Mucosa of descending colon (tissue), 3 donors: ENCODE data around the gene DDIT3. TPM values are rescaled to one million over a fixed set of nuclear protein-coding genes. Genes with fewer than 3 reads are reported as not detected.

Experiments
- ATAC-seq: fragments of 200-7000 bp; cut with Tn5 transposase; one replicate; pipeline ENCODE4 v1.9.1; 2020; ENCODE audit warnings: mild to moderate bottlenecking, moderate library complexity
- DNase-seq, 3 donors: peaks; one replicate each; pipeline ENCODE4 v3.0.0-alpha.2; 2020
- H3K36me3 ChIP-seq: fragments of 200-600 bp; one replicate; pipeline ENCODE4 v1.8.0; 2021; ENCODE audit warnings: low read depth, mild to moderate bottlenecking
- H3K4me1 ChIP-seq: fragments of 200-600 bp; one replicate; pipeline ENCODE4 v1.8.0; 2021; ENCODE audit warnings: low read depth, mild to moderate bottlenecking
- H3K4me3 ChIP-seq: fragments of 200-600 bp; one replicate; pipeline ENCODE4 v1.8.0; 2021; ENCODE audit warnings: mild to moderate bottlenecking
- H3K9me3 ChIP-seq: fragments of 200-600 bp; one replicate; pipeline ENCODE4 v1.8.0; 2021; ENCODE audit warnings: mild to moderate bottlenecking
- CTCF ChIP-seq: fragments of 200-600 bp; IDR thresholded peaks from one replicate; pipeline ENCODE4 v1.8.0; 2022; ENCODE audit warnings: antibody characterized with exemption, mild to moderate bottlenecking
- intact Hi-C, 2 donors: fragments of 100-400 bp; cut with DNase I in 1 of 2; cut with micrococcal nuclease in 1 of 2; formaldehyde crosslinking; loops; one replicate each; pipeline versions ENCODE4 v1.11.0 to v1.11.1; 2022; cut with DNase I, micrococcal nuclease
- total RNA-seq, 3 donors: library from RNA; stranded (reverse); fragmentation: NEBNext Ultra II Directional in 2 of 3; extraction: Animal tissue kit (Norgen Biotek cat#: 25700) in 2 of 3; gene quantifications; one replicate each; pipeline versions ENCODE4 v1.2.1 to v1.2.4, GENCODE V29; 2021 to 2023
- donor health status: DM: no; HTN: no; CAD: no; lungs with moderate emphysema.
- donor health status: DM: no; HTN: no; CAD: no.
- donor health status: DM: no; HTN: yes; CAD: no.

Gene DDIT3
- total RNA-seq, 3 donors from 2014 or later: 14.1 to 36.4 (median 19.1) TPM

- ATAC-seq: peak; percentile 3
- Histone ChIP-seq H3K4me1 (peaks cover 12% of the 10 kb centered on the region), H3K36me3 (no peaks in the 10 kb centered on the region), H3K9me3 (no peaks in the 10 kb centered on the region), H3K4me3 (no peak overlapping the region)
- DNase-seq: peak in 1 of 3 donors; percentile 31
- intact Hi-C loops: no loop called here
- TF ChIP-seq CTCF: no peak
These were observed 43.2 kb downstream of the DDIT3 start for GRCh38 chr12:57476993-57477709.

- peaks cover 15% of the 10 kb centered on the region for H3K4me1 ChIP-seq
- H3K4me3 ChIP-seq: no peak overlapping the region
- H3K9me3 ChIP-seq: no peaks in the 10 kb centered on the region
- no peak for TF ChIP-seq CTCF
- peak in 1 of 3 donors; percentile 56 for DNase-seq
- peak; percentile 37 for ATAC-seq
- intact Hi-C loops: no loop called here
- no peaks in the 10 kb centered on the region for H3K36me3 ChIP-seq
These were observed 43.9 kb downstream of the DDIT3 start for GRCh38 chr12:57476162-57476992.

GRCh38 chr12:57475271-57476161, 44.8 kb downstream of the DDIT3 start:
- intact Hi-C loops: no loop called here
- ATAC-seq (peak; percentile 21), DNase-seq (peak in 1 of 3 donors; percentile 62)
- no peak for TF ChIP-seq CTCF
- no peaks in the 10 kb centered on the region for H3K9me3 ChIP-seq
- H3K36me3 ChIP-seq: no peaks in the 10 kb centered on the region
- peaks cover 22% of the 10 kb centered on the region for H3K4me1 ChIP-seq
- no peak overlapping the region for H3K4me3 ChIP-seq

- TF ChIP-seq CTCF: no peak
- ATAC-seq (no peak), DNase-seq (peak in 1 of 3 donors; percentile 17)
- Histone ChIP-seq H3K9me3 (no peaks in the 10 kb centered on the region), H3K4me1 (peaks cover 23% of the 10 kb centered on the region), H3K4me3 (no peak overlapping the region), H3K36me3 (no peaks in the 10 kb centered on the region)
- intact Hi-C loops: no loop called here
These were observed 45.5 kb downstream of the DDIT3 start for GRCh38 chr12:57474862-57475261.

GRCh38 chr12:57474430-57474829, 45.9 kb downstream of the DDIT3 start:
- no peaks in the 10 kb centered on the region for H3K36me3 ChIP-seq
- no peak for ATAC-seq
- no peak overlapping the region for H3K4me3 ChIP-seq
- H3K4me1 ChIP-seq: peaks cover 23% of the 10 kb centered on the region
- DNase-seq: peak in 1 of 3 donors; percentile 26
- H3K9me3 ChIP-seq: no peaks in the 10 kb centered on the region
- intact Hi-C loops: no loop called here
- TF ChIP-seq CTCF: no peak
